PC-9 (cell line): ENCODE data around the gene ERN1.

Source experiments
- EZH2 ChIP-seq: fragments of 200-600 bp; sonication (generic); IDR thresholded peaks from 2 replicates; pipeline ENCODE4 v1.8.0; 2017; ENCODE audit warnings: antibody characterized with exemption, low read depth
- TF ChIP-seq, protein P1 (sequence below): fragments of 200-600 bp; sonication (generic); conservative IDR thresholded peaks from 2 replicates; pipeline ENCODE4 v1.6.1; 2017; ENCODE audit warnings: mixed run types, antibody characterized with exemption, mild to moderate bottlenecking, moderate library complexity

DNA sequence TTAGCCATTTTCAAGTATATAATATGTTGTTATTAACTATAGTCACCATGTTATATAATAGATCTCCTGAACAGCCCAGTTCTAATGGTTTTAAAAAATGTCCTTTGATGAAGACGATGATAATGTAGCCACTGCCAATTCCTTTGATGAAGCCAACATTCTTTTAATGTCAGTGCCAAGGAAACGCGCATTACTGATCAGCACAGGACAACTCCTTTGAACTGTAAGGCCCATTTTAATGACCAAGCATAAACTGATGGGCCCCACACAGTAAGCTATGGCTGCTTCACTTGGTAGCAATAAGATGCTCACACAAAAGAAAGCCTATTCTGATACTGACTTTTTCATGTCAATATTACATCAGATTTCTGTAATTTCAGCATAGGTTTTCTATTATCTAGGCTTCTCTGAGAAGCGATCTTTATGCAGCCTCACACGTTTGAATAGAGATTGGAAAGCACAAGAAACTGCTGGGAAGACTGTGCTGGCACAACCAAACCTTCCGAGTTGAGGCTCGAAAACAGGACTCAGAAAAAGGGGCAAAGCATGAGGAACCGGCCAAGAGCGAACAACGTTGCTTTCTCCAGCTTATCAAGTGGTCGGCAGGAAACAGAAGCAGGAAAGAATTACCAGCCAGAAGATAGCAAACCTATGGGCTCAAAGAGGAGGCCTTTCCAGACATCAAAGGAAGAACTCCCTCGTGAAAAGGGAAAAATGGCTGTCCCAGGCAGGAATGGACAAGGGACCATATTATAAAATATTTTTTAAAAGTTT, 19.4 kb downstream of the ERN1 start:
- TF ChIP-seq, protein P1, sequence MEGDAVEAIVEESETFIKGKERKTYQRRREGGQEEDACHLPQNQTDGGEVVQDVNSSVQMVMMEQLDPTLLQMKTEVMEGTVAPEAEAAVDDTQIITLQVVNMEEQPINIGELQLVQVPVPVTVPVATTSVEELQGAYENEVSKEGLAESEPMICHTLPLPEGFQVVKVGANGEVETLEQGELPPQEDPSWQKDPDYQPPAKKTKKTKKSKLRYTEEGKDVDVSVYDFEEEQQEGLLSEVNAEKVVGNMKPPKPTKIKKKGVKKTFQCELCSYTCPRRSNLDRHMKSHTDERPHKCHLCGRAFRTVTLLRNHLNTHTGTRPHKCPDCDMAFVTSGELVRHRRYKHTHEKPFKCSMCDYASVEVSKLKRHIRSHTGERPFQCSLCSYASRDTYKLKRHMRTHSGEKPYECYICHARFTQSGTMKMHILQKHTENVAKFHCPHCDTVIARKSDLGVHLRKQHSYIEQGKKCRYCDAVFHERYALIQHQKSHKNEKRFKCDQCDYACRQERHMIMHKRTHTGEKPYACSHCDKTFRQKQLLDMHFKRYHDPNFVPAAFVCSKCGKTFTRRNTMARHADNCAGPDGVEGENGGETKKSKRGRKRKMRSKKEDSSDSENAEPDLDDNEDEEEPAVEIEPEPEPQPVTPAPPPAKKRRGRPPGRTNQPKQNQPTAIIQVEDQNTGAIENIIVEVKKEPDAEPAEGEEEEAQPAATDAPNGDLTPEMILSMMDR, result no peak
- no peak for TF ChIP-seq EZH2
